DOHH2 (cell line): ENCODE data around the gene HBG2.
A peak's percentile ranks its signal among the peaks of the same experiment; 100 is the strongest.

Experiments
- H3F3A ChIP-seq: fragments of 200-600 bp; sonication (generic), shearing (Covaris generic); 2 replicates; pipeline ENCODE4 v1.6.0; 2016; ENCODE audit warnings: antibody characterized with exemption, mild to moderate bottlenecking; ENCODE audit not compliant: control insufficient read depth, insufficient read depth
- H3K27ac ChIP-seq: fragments of 200-600 bp; sonication (generic); 2 replicates; pipeline ENCODE4 v1.5.1; 2014; ENCODE audit warnings: low read depth, mild to moderate bottlenecking, low read length, moderate library complexity
- H3K27me3 ChIP-seq: fragments of 200-600 bp; sonication (generic); 2 replicates; pipeline ENCODE4 v1.6.1; 2014; ENCODE audit warnings: mild to moderate bottlenecking, low read length, mixed read lengths; ENCODE audit not compliant: control insufficient read depth
- H3K36me3 ChIP-seq: fragments of 200-600 bp; sonication (generic); 2 replicates; pipeline ENCODE4 v1.6.1; 2014; ENCODE audit warnings: mild to moderate bottlenecking, low read length, moderate library complexity, mixed read lengths; ENCODE audit not compliant: control insufficient read depth
- H3K4me1 ChIP-seq: fragments of 200-600 bp; sonication (generic); 2 replicates; pipeline ENCODE4 v1.6.1; 2014; ENCODE audit warnings: mild to moderate bottlenecking, low read length, mixed read lengths; ENCODE audit not compliant: control insufficient read depth
- H3K4me2 ChIP-seq: fragments of 200-600 bp; sonication (generic); 2 replicates; pipeline ENCODE4 v1.6.0; 2014; ENCODE audit warnings: mild to moderate bottlenecking, low read length, moderate library complexity
- H3K4me3 ChIP-seq: fragments of 200-600 bp; sonication (generic); 2 replicates; pipeline ENCODE4 v1.5.1; 2014; ENCODE audit warnings: mild to moderate bottlenecking, low read length, mixed read lengths
- H3K79me2 ChIP-seq: fragments of 200-600 bp; sonication (generic); 2 replicates; pipeline ENCODE4 v1.6.1; 2014; ENCODE audit warnings: mild to moderate bottlenecking, low read length, mixed read lengths; ENCODE audit not compliant: control insufficient read depth
- H3K9me2 ChIP-seq: fragments of 200-600 bp; sonication (generic); replicated peaks from 2 replicates; pipeline ENCODE4 v1.6.1; 2014; ENCODE audit warnings: mild to moderate bottlenecking, low read length, mixed read lengths; ENCODE audit not compliant: control insufficient read depth
- H3K9me3 ChIP-seq: fragments of 200-600 bp; sonication (generic); 2 replicates; pipeline ENCODE4 v1.6.1; 2014; ENCODE audit warnings: antibody characterized with exemption, low read length, mixed read lengths; ENCODE audit not compliant: control insufficient read depth, insufficient read depth
- H4K20me1 ChIP-seq: fragments of 200-600 bp; sonication (generic); 2 replicates; pipeline ENCODE4 v1.6.0; 2014; ENCODE audit warnings: low read depth, mild to moderate bottlenecking, antibody characterized with exemption, low read length, moderate library complexity; ENCODE audit not compliant: control insufficient read depth, insufficient read depth
- EZH2phosphoT487 ChIP-seq: fragments of 200-600 bp; sonication (generic); IDR thresholded peaks from 2 replicates; pipeline ENCODE4 v1.6.1; 2017; ENCODE audit warnings: borderline replicate concordance, mild to moderate bottlenecking, antibody characterized with exemption, low read length, moderate library complexity, mixed read lengths
- TF ChIP-seq, protein P1 (sequence below): fragments of 200-600 bp; sonication (generic); IDR thresholded peaks from one replicate; pipeline ENCODE4 v1.5.1; 2014; ENCODE audit warnings: antibody characterized with exemption, mild to moderate bottlenecking, low read depth, low read length; ENCODE audit not compliant: poor library complexity, severe bottlenecking

HBG2 gene

DNA sequence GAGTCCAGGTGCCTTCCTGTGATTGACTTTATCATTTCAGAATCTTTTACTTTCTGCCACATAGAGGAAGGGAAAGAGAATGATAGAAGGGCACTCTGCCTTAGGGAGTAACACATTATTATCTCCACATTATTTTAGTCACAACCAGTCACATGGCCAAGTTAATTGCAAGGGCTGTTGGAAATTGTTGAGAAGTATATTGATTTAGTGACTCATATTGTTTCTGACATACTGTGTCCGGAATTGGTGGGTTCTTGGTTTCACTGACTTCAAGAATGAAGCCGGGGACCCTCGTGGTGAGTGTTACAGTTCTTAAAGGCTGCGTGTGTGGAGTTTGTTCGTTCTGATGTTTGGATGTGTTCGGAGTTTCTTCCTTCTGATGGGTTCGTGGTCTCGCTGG is 38.4 kb upstream of the HBG2 start:
- Histone ChIP-seq H3K9me3 (no peaks in the 10 kb centered on the region), H3K9me2 (no peaks in the 10 kb centered on the region), H3F3A (no peaks in the 10 kb centered on the region), H3K36me3 (no peaks in the 10 kb centered on the region), H3K79me2 (no peaks in the 10 kb centered on the region), H3K4me2 (no peak overlapping the region), H3K27ac (no peak overlapping the region), H3K4me3 (no peak overlapping the region), H3K4me1 (no peaks in the 10 kb centered on the region), H3K27me3 (no peaks in the 10 kb centered on the region), H4K20me1 (no peaks in the 10 kb centered on the region)
- TF ChIP-seq EZH2phosphoT487 = no peak
- TF ChIP-seq, protein P1, sequence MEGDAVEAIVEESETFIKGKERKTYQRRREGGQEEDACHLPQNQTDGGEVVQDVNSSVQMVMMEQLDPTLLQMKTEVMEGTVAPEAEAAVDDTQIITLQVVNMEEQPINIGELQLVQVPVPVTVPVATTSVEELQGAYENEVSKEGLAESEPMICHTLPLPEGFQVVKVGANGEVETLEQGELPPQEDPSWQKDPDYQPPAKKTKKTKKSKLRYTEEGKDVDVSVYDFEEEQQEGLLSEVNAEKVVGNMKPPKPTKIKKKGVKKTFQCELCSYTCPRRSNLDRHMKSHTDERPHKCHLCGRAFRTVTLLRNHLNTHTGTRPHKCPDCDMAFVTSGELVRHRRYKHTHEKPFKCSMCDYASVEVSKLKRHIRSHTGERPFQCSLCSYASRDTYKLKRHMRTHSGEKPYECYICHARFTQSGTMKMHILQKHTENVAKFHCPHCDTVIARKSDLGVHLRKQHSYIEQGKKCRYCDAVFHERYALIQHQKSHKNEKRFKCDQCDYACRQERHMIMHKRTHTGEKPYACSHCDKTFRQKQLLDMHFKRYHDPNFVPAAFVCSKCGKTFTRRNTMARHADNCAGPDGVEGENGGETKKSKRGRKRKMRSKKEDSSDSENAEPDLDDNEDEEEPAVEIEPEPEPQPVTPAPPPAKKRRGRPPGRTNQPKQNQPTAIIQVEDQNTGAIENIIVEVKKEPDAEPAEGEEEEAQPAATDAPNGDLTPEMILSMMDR = no peak

GRCh38 chr11:5291207-5291838 is 36.7 kb upstream of the HBG2 start:
- Histone ChIP-seq H3F3A (no peaks in the 10 kb centered on the region), H3K4me1 (no peaks in the 10 kb centered on the region), H3K36me3 (no peaks in the 10 kb centered on the region), H3K79me2 (no peaks in the 10 kb centered on the region), H3K4me3 (no peak overlapping the region), H3K27me3 (no peaks in the 10 kb centered on the region), H3K9me2 (no peaks in the 10 kb centered on the region), H3K9me3 (no peaks in the 10 kb centered on the region), H3K27ac (no peak overlapping the region), H3K4me2 (no peak overlapping the region), H4K20me1 (no peaks in the 10 kb centered on the region)
- TF ChIP-seq, protein P1 = peak; percentile 46
- no peak for TF ChIP-seq EZH2phosphoT487

DNA sequence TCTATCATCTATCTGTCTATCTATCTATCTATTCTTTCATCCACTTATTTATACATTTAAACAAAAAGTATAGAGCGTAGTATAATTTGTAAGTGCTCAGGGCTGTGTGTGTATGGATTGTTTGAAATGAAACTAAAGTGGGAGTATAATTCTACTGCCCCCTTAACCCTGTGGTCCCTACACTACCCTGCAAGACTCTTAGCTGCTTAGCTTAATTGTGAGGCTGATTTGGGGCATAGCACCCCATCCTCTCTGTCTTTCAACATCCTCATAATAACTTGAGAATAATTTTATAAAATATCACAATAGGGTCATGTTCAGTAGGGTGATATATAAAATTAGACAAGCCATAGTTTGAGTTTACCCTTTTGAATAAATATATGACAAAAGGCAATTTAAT is 35.5 kb upstream of the HBG2 start:
- Histone ChIP-seq H3K4me1 (no peaks in the 10 kb centered on the region), H3K27ac (no peak overlapping the region), H3F3A (no peaks in the 10 kb centered on the region), H3K79me2 (no peaks in the 10 kb centered on the region), H3K27me3 (no peaks in the 10 kb centered on the region), H3K4me3 (no peak overlapping the region), H3K9me3 (no peaks in the 10 kb centered on the region), H3K9me2 (no peaks in the 10 kb centered on the region), H3K36me3 (no peaks in the 10 kb centered on the region), H3K4me2 (no peak overlapping the region), H4K20me1 (no peaks in the 10 kb centered on the region)
- TF ChIP-seq EZH2phosphoT487 = no peak
- TF ChIP-seq, protein P1 = no peak
